ENCODE measurements around the gene CHN2. TPM values are rescaled to one million over a fixed set of nuclear protein-coding genes. Genes with fewer than 3 reads are reported as not detected.

CHN2 gene
- polyA plus RNA-seq, 1 donor from 2014 or later, result 136 TPM

DNA sequence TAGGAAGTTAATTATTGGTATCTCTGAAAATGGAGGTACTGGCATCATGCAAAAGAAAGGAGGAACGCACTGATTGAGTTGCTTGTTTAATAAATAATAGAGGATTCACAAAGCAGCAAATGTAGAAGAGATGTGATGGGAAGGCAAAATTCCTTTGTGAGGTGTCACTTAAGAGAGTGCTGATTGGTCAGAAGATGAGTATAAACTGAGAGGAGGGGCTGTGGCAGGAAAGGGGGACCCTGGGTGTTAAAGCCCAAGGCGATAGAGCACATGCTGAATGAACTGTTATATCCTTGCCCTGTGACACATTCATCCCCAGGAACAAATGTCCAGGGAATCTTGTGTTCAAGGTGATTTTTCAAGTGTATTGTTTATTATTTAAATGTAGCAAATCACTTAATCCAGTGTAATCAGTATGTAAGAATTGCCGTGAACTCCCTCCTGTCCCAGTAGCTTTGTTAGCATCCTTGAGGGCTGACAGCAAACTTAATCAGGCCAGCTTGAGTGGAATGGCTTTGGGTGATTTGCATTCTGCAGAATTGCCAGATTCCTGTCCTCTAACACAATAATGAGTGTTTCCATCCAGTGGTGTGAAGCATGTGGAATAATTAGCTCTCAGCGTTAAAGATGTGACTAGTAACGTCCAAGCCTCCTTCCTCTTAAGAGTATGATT is 111.9 kb downstream of the CHN2 start:
- Histone ChIP-seq H3K9ac (ENCODE audit: low read length) (no peak overlapping the region), H2AFZ (ENCODE audit: low read depth, low read length) (no peak overlapping the region), H3K79me2 (replicated peaks; ENCODE audit: insufficient read depth, low read length) (peaks cover 15% of the 10 kb centered on the region), H3K27me3 (ENCODE audit: insufficient read depth, low read depth, low read length) (no peaks in the 10 kb centered on the region), H3K4me2 (ENCODE audit: low read length) (no peak overlapping the region), H3K4me3 (ENCODE audit: low read length) (no peak overlapping the region), H3K36me3 (ENCODE audit: insufficient read depth, low read length) (no peaks in the 10 kb centered on the region), H3F3A (ENCODE audit: insufficient read depth, low read length, poor library complexity, severe bottlenecking) (no peaks in the 10 kb centered on the region), H3K27ac (ENCODE audit: low read length) (no peak overlapping the region), H3K9me2 (ENCODE audit: insufficient read depth, low read length) (no peaks in the 10 kb centered on the region), H3K9me3 (ENCODE audit: low read length) (no peaks in the 10 kb centered on the region), H4K20me1 (ENCODE audit: insufficient read depth) (no peaks in the 10 kb centered on the region)
- TF ChIP-seq RAD21 (conservative IDR thresholded peaks at IDR 0.05) (no peak), POLR2AphosphoS5 (IDR thresholded peaks at IDR 0.05) (no peak), EZH2 (IDR thresholded peaks at IDR 0.05; ENCODE audit: borderline replicate concordance, insufficient read depth, low read length, poor library complexity, severe bottlenecking) (no peak), EP300 (conservative IDR thresholded peaks at IDR 0.05; ENCODE audit: poor library complexity, severe bottlenecking) (no peak), SMC3 (conservative IDR thresholded peaks at IDR 0.05; ENCODE audit: poor library complexity) (no peak), MXI1 (conservative IDR thresholded peaks at IDR 0.05; ENCODE audit: poor library complexity, severe bottlenecking) (no peak), TAF1 (IDR thresholded peaks at IDR 0.05; ENCODE audit: low read depth) (no peak)
- TF ChIP-seq, protein P1, sequence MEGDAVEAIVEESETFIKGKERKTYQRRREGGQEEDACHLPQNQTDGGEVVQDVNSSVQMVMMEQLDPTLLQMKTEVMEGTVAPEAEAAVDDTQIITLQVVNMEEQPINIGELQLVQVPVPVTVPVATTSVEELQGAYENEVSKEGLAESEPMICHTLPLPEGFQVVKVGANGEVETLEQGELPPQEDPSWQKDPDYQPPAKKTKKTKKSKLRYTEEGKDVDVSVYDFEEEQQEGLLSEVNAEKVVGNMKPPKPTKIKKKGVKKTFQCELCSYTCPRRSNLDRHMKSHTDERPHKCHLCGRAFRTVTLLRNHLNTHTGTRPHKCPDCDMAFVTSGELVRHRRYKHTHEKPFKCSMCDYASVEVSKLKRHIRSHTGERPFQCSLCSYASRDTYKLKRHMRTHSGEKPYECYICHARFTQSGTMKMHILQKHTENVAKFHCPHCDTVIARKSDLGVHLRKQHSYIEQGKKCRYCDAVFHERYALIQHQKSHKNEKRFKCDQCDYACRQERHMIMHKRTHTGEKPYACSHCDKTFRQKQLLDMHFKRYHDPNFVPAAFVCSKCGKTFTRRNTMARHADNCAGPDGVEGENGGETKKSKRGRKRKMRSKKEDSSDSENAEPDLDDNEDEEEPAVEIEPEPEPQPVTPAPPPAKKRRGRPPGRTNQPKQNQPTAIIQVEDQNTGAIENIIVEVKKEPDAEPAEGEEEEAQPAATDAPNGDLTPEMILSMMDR (IDR thresholded peaks at IDR 0.05; ENCODE audit: poor library complexity, severe bottlenecking), result no peak
- TF ChIP-seq, protein P2, sequence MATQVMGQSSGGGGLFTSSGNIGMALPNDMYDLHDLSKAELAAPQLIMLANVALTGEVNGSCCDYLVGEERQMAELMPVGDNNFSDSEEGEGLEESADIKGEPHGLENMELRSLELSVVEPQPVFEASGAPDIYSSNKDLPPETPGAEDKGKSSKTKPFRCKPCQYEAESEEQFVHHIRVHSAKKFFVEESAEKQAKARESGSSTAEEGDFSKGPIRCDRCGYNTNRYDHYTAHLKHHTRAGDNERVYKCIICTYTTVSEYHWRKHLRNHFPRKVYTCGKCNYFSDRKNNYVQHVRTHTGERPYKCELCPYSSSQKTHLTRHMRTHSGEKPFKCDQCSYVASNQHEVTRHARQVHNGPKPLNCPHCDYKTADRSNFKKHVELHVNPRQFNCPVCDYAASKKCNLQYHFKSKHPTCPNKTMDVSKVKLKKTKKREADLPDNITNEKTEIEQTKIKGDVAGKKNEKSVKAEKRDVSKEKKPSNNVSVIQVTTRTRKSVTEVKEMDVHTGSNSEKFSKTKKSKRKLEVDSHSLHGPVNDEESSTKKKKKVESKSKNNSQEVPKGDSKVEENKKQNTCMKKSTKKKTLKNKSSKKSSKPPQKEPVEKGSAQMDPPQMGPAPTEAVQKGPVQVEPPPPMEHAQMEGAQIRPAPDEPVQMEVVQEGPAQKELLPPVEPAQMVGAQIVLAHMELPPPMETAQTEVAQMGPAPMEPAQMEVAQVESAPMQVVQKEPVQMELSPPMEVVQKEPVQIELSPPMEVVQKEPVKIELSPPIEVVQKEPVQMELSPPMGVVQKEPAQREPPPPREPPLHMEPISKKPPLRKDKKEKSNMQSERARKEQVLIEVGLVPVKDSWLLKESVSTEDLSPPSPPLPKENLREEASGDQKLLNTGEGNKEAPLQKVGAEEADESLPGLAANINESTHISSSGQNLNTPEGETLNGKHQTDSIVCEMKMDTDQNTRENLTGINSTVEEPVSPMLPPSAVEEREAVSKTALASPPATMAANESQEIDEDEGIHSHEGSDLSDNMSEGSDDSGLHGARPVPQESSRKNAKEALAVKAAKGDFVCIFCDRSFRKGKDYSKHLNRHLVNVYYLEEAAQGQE (IDR thresholded peaks at IDR 0.05; ENCODE audit: borderline replicate concordance), result no peak

DNA sequence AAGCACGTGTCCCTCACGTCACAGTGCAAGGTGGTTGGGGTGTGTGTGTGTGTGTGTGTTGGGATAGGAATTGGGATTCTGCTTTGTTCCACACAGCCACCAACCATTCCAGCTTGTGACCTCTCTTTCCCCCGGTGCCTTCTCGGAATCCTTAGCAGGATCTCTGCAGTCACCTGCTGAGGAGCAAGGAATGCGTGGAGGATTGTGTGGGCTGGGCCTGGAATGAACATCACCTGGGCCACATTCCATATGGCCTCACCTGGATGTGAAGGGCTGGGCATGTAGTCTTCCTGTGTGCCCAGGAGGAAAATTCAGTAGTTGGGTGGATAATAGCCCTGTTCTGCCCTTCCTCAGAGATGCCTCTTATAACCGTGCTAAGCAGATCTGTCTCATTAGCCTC is 113.8 kb downstream of the CHN2 start:
- no peak overlapping the region for H2AFZ ChIP-seq (ENCODE audit: low read depth, low read length)
- H3K9me2 ChIP-seq (ENCODE audit: insufficient read depth, low read length), result no peaks in the 10 kb centered on the region
- no peaks in the 10 kb centered on the region for H3F3A ChIP-seq (ENCODE audit: insufficient read depth, low read length, poor library complexity, severe bottlenecking)
- no peak overlapping the region for H3K9ac ChIP-seq (ENCODE audit: low read length)
- no peak for TF ChIP-seq EZH2 (IDR thresholded peaks at IDR 0.05; ENCODE audit: borderline replicate concordance, insufficient read depth, low read length, poor library complexity, severe bottlenecking)
- no peak for TF ChIP-seq EP300 (conservative IDR thresholded peaks at IDR 0.05; ENCODE audit: poor library complexity, severe bottlenecking)
- TF ChIP-seq RAD21 (conservative IDR thresholded peaks at IDR 0.05), result no peak
- TF ChIP-seq POLR2AphosphoS5 (IDR thresholded peaks at IDR 0.05), result no peak
- TF ChIP-seq SMC3 (conservative IDR thresholded peaks at IDR 0.05; ENCODE audit: poor library complexity), result no peak
- TF ChIP-seq, protein P2 (IDR thresholded peaks at IDR 0.05; ENCODE audit: borderline replicate concordance), result no peak
- no peak for TF ChIP-seq TAF1 (IDR thresholded peaks at IDR 0.05; ENCODE audit: low read depth)
- no peak for TF ChIP-seq MXI1 (conservative IDR thresholded peaks at IDR 0.05; ENCODE audit: poor library complexity, severe bottlenecking)
- no peaks in the 10 kb centered on the region for H3K36me3 ChIP-seq (ENCODE audit: insufficient read depth, low read length)
- no peaks in the 10 kb centered on the region for H3K27me3 ChIP-seq (ENCODE audit: insufficient read depth, low read depth, low read length)
- H3K4me2 ChIP-seq (ENCODE audit: low read length), result no peak overlapping the region
- H3K4me3 ChIP-seq (ENCODE audit: low read length), result no peak overlapping the region
- H3K27ac ChIP-seq (ENCODE audit: low read length), result no peak overlapping the region
- no peaks in the 10 kb centered on the region for H3K9me3 ChIP-seq (ENCODE audit: low read length)
- H3K79me2 ChIP-seq (replicated peaks; ENCODE audit: insufficient read depth, low read length), result peaks cover 15% of the 10 kb centered on the region
- H4K20me1 ChIP-seq (ENCODE audit: insufficient read depth), result no peaks in the 10 kb centered on the region
